GM12865 (cell line): Measurements from ENCODE around the gene PTK6.
A peak's percentile ranks its signal among the peaks of the same experiment; 100 is the strongest.
"Not testable (repeated sequence)": the region's sequence is repeated elsewhere in the genome, so short reads cannot be mapped to it uniquely, and the experiment has no call there.

Source experiments
- DNase-seq: peaks from one replicate; pipeline ENCODE4 v3.0.0; 2010; ENCODE audit warnings: low read depth
- H3K4me3 ChIP-seq: 2 replicates; pipeline ENCODE4 v1.5.1; 2011; ENCODE audit warnings: mild to moderate bottlenecking, low read depth, low read length, control low read depth
- TF ChIP-seq, protein P1 (sequence below): IDR thresholded peaks from 2 replicates; pipeline ENCODE4 v1.5.1; 2011; ENCODE audit warnings: low read length, control low read depth, low read depth, inconsistent platforms; ENCODE audit not compliant: insufficient read depth; ENCODE audit errors: missing control alignments

The PTK6 gene

DNA sequence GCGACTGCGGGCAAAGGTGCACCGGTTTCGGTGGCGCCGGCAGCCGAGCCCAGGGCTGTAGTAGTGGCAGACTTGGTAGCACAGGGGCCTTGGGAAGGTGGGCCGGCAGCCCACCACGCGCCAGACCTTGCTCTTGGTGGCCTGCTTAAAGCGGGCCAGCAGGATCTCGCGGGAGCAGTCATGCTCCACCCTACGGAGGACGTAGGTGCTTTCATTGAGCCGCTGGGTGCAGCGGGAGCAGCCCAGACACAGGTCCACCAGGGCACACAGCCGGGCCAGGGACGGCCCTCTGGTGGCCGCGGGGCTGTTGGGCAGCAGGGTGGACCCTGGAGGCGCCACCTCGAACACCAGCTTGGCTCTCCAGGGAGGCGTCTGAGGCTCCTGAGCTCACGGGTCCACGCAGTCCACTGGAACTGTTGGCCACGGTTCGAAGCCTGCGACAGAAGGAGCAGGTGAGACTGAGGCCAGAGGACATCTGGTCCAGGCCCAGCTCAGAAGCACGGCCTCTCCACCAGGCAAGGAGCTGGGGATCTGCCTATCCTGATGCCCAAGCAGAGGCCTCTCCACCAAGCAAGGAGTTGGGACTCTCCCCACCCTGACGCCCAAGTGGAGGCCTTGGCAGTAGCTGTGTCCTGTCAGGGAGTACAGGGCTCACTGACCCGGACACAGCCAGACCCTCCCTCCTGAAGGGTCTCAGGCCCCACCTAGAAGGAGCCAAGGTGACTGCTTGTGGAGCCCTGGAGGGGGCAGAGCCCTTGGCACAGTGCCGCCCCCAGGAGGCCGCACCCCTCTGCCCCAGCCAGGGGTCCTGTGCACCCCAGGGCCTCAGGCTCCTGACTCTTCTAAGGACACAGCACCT lies 35.8 kb upstream of the PTK6 start:
- H3K4me3 ChIP-seq, result peak overlapping the region; percentile 83
- TF ChIP-seq, protein P1, sequence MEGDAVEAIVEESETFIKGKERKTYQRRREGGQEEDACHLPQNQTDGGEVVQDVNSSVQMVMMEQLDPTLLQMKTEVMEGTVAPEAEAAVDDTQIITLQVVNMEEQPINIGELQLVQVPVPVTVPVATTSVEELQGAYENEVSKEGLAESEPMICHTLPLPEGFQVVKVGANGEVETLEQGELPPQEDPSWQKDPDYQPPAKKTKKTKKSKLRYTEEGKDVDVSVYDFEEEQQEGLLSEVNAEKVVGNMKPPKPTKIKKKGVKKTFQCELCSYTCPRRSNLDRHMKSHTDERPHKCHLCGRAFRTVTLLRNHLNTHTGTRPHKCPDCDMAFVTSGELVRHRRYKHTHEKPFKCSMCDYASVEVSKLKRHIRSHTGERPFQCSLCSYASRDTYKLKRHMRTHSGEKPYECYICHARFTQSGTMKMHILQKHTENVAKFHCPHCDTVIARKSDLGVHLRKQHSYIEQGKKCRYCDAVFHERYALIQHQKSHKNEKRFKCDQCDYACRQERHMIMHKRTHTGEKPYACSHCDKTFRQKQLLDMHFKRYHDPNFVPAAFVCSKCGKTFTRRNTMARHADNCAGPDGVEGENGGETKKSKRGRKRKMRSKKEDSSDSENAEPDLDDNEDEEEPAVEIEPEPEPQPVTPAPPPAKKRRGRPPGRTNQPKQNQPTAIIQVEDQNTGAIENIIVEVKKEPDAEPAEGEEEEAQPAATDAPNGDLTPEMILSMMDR, result peak; percentile 10
- DNase-seq, result no peak

DNA sequence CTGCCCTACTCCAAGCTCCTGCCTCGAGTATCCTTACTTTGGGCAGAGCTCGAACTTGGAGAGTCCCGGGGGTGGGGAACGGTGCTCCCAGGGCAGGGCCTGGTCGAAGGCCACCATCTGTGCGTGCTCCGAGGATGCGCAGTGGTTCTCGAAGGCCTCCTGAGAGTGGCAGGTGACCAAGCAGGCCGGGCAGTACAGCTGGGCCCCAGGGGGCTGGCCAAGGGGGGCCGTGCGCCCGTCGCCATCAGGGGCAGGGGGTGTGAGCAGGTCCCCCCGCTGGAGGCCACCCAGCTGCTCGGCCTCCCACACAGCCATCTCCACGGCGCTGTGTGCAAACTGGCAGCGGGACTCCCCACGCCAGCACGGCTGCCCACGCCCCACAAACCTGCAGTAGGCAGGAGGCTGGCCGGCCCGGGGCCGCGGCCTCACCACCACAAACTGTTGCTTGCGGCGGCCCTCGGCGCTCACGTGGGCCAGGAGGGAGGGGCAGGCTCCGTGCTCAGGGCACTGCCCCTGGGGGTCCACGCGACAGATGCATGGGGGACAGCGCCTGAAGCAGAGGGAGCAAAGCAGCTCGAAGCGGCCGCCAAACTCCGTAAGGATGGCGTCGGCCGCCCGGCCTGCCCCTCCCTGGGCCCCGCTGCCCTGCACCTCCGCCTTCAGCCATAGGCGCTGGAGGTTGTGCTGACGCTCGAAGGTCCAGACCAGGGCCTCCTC lies 35.1 kb upstream of the PTK6 start:
- TF ChIP-seq, protein P1, result no peak
- DNase-seq, result no peak
- H3K4me3 ChIP-seq, result no peak overlapping the region

DNA sequence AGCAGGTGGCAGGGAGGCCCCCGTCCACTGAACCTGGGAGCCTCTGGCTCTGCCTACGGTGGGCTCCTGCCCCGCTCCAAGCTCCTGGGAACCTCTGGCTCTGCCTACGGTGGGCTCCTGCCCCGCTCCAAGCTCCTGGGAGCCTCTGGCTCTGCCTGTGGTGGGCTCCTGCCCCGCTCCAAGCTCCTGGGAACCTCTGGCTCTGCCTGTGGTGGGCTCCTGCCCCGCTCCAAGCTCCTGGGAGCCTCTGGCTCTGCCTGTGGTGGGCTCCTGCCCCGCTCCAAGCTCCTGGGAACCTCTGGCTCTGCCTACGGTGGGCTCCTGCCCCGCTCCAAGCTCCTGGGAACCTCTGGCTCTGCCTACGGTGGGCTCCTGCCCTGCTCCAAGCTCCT lies 33.9 kb upstream of the PTK6 start:
- DNase-seq, result not testable (repeated sequence)

DNA sequence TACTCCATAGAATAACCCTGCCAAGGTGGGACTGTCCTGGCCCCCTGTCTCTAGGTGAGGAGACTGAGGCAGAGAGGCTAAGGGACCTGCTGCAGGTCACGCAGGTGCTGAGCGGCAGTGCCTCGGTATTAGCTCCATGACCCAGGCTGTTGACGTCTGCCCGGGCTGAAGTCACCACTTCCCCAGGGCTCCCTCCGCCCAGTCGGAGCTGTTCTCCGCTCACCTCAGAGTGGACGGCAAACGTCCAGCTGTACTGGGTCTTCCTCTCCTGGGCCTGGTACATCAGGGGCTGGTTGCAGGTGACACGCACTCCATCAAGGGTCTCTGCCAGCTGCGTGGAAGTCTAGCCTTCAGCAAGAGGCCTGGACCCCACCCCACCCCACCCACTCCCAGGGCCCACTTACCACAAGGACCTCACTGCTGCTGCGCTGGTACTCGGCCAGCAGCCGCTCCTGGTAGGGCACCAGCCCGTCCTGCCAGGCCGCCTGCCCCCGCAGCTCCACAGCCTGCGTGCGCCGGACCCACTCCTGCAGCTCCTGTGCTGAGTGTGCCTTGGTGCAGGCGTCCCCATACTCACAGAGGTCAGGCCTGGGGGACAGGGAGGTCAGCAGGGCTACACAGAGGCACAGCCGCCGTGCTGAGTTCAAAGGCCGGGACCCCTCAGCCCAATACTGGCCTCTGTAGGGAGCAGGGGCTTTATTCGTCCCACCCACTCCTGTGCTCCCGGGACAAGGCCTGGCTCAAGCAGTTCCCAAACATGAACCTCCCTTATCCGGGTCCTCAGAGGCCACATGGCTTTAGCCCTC lies 33.3 kb upstream of the PTK6 start:
- no peak for DNase-seq
- H3K4me3 ChIP-seq, result no peak overlapping the region
- TF ChIP-seq, protein P1, result no peak

More for the DNA sequence above, 33.9 kb upstream of the PTK6 start:
- H3K4me3 ChIP-seq, result not testable (repeated sequence)

DNA sequence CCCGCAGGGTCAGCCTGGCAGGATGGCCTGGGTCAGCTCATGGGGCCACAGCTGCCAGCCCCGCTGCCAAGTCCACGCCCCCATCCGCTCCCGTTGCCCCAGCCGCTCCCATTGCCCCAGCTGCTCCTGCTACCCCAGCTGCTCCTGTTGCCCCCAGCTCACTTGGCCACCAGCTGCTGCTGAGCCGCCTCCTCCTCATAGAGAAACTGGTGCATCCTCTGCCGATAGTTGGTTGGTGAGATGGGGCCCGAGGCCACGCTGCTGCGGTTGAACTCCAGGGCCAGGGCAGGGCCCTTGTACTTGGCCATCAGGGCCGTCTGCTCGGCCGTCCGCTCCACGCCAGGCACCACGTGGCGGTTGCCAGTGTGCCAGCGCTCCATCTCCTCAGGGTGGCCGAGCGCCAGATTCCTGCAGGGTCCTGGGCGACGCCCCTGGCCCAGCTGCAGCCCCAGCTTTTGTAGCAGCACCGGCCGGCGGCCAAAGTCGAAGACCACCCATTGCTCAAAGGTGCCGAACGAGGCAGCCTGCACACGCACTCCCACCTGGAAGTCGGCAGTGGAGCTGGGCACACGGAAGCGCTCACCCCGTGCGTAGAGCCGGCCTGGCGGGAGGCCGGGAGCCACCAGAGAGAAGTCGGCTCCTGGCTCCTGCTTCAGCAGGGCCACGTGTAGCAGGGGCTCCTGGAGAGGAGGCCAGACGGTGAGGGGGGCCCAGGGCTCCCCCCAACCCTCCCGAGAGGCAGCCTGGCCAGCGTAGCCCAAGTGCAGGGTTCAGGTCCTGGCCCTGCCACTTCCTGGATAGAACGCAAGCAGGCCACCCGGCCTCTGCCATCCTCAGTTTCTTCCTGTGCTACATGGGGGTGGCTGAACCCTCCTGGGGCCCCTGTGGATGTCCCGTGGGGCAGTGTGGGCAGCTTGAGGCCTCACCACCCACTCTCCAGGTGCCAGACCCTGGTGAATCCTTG lies 32.1 kb upstream of the PTK6 start:
- TF ChIP-seq, protein P1, result no peak
- H3K4me3 ChIP-seq, result no peak overlapping the region
- DNase-seq, result no peak

DNA sequence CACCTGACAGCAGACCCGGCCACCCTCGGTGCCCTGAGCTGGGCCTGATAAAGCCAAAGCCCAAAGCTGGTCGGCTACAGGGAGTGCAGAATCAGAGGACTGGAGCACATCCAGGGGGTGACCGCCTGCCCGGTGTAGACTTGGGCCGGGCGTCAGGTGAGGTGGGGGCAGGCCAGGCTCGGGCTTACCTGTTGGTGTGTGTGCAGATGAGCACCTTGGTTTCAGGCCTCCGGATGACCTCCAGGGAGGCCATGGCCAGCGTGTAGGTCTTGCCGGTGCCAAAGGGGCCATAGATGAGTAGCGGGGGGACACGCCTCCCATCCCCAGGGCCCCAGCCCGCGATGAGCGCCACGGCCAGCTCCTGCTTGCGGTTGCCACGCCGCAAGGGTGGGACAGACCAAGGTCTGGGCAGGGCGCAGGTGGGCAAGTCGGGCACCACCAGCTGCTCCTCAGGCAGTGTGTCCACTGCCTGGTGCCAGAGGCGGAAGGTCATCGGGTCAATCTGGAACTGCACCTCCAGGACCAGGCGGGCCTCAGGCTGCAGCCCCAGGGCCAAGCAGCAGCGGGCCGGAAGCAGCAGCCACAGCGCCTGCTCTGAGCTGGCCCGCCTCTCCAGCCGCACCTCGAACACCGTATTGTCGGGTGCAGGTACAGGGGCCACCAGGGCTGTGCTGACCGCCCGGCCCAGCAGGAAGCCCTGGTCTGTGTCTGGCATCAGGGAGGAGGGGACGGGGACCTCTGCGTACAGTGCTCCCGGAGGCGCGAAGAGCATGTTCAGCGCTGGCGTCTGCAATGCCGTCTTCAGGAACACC lies 31.2 kb upstream of the PTK6 start:
- H3K4me3 ChIP-seq, result no peak overlapping the region
- TF ChIP-seq, protein P1, result no peak
- DNase-seq, result peak; percentile 47
